GM12878 (cell line): ENCODE results near the gene RXFP4. TPM values are rescaled to one million over a fixed set of nuclear protein-coding genes. Genes with fewer than 3 reads are reported as not detected.

Source experiments
- ATAC-seq: fragments of 200-7000 bp; cut with Tn5 transposase; 3 replicates; pipeline ENCODE4 v1.9.1; 2020; ENCODE audit warnings: mild to moderate bottlenecking, moderate library complexity
- BruUV-seq: library from RNA; stranded (reverse); fragments of 400-500 nt; replicated peaks from 2 replicates; lab custom pipeline; 2021; lab: Mats Ljungman, UMichigan
- CTCF ChIA-PET: fragments of 300-600 bp; sonication (Branson Sonifier 250); formaldehyde crosslinking; extraction: SDS; loops from one replicate; lab custom pipeline; 2021; ENCODE audit warnings: inconsistent platforms; lab: Yijun Ruan, JAX
- POLR2A ChIA-PET: fragments of 350-600 bp; formaldehyde crosslinking; extraction: SDS; loops from one replicate; lab custom pipeline; 2021; ENCODE audit warnings: inconsistent platforms; lab: Charles Lee
- RAD21 ChIA-PET: fragments of 300-600 bp; sonication (Branson Sonifier 250); formaldehyde crosslinking; loops from one replicate; lab custom pipeline; 2023; ENCODE audit warnings: antibody characterized with exemption; ENCODE audit not compliant: unreplicated experiment; lab: Charles Lee
- SMC1A ChIA-PET: fragments of 300-600 bp; sonication (Branson Sonifier 250); formaldehyde crosslinking; loops from one replicate; lab custom pipeline; 2023; ENCODE audit not compliant: unreplicated experiment, uncharacterized antibody; lab: Charles Lee
- DNase-seq: peaks from one replicate; pipeline ENCODE4 v3.0.0-alpha.2; 2011; ENCODE audit warnings: low read depth, low spot score
- FAIRE-seq: peaks from 3 replicates; lab custom pipeline; 2011; peaks lifted over from hg19 to GRCh38; lab: Jason Lieb, UNC
- H2AFZ ChIP-seq: 2 replicates; pipeline ENCODE4 v1.6.0; 2011; ENCODE audit warnings: low read depth, low read length, control low read depth; ENCODE audit not compliant: control insufficient read depth
- H3K27ac ChIP-seq: 2 replicates; pipeline ENCODE4 v1.5.1; 2011; ENCODE audit warnings: control low read depth; ENCODE audit not compliant: control insufficient read depth, insufficient read depth
- H3K27me3 ChIP-seq, 2 experiments: replicated peaks in 1 of 2; 2 replicates each; pipeline versions ENCODE4 v1.6.0 to v1.6.1; 2011; ENCODE audit warnings: low read length in 1 of 2; ENCODE audit not compliant: control insufficient read depth in 2 of 2, insufficient read depth in 2 of 2
- H3K36me3 ChIP-seq, 2 experiments: 2 replicates each; pipeline ENCODE4 v1.5.1; 2011; ENCODE audit warnings: low read length in 1 of 2; ENCODE audit not compliant: control insufficient read depth in 2 of 2, insufficient read depth in 2 of 2
- H3K4me1 ChIP-seq: 2 replicates; pipeline ENCODE4 v1.6.1; 2011; ENCODE audit warnings: mild to moderate bottlenecking, low read length, moderate library complexity, mixed read lengths; ENCODE audit not compliant: control insufficient read depth, insufficient read depth
- H3K4me2 ChIP-seq: 2 replicates; pipeline ENCODE4 v1.6.0; 2011; ENCODE audit warnings: control low read depth; ENCODE audit not compliant: control insufficient read depth, insufficient read depth
- H3K4me3 ChIP-seq: fragments of 200-600 bp; sonication (generic); 2 replicates; pipeline ENCODE4 v1.5.1; 2016
- H3K79me2 ChIP-seq: 2 replicates; pipeline ENCODE4 v1.6.0; 2011; ENCODE audit warnings: low read length; ENCODE audit not compliant: control insufficient read depth, insufficient read depth
- H3K9ac ChIP-seq: 2 replicates; pipeline ENCODE4 v1.8.0; 2011; ENCODE audit warnings: low read length, control low read depth, mixed read lengths; ENCODE audit not compliant: control insufficient read depth, insufficient read depth
- H3K9me3 ChIP-seq: replicated peaks from 3 replicates; pipeline ENCODE4 v1.5.1; 2011; ENCODE audit warnings: mild to moderate bottlenecking, low read length; ENCODE audit not compliant: control insufficient read depth, insufficient read depth
- H4K20me1 ChIP-seq: 2 replicates; pipeline ENCODE4 v1.6.0; 2011; ENCODE audit not compliant: control insufficient read depth, insufficient read depth
- BACH1 ChIP-seq: fragments of 450-650 bp; IDR thresholded peaks from 2 replicates; pipeline ENCODE4 v1.6.1; 2017; ENCODE audit warnings: mild to moderate bottlenecking, borderline replicate concordance
- CBX3 ChIP-seq: fragments of 200-600 bp; sonication (generic); IDR thresholded peaks from 2 replicates; pipeline ENCODE4 v1.6.1; 2016; ENCODE audit warnings: low read depth, borderline replicate concordance
- IKZF1 ChIP-seq: fragments of 450-650 bp; conservative IDR thresholded peaks from 2 replicates; pipeline ENCODE4 v1.6.1; 2017; ENCODE audit warnings: antibody characterized with exemption, mild to moderate bottlenecking
- MEF2B ChIP-seq: fragments of 450-650 bp; IDR thresholded peaks from 2 replicates; pipeline ENCODE4 v1.6.1; 2018; ENCODE audit warnings: mild to moderate bottlenecking, moderate library complexity; ENCODE audit not compliant: partially characterized antibody, poor library complexity, severe bottlenecking
- NBN ChIP-seq: fragments of 450-650 bp; IDR thresholded peaks from 2 replicates; pipeline ENCODE4 v1.6.1; 2016
- POLR2A ChIP-seq: IDR thresholded peaks from 2 replicates; pipeline ENCODE4 v1.6.1; 2011; ENCODE audit warnings: low read depth, mild to moderate bottlenecking, low read length
- TCF7 ChIP-seq: IDR thresholded peaks from 2 replicates; pipeline ENCODE4 v1.6.1; 2014; ENCODE audit warnings: antibody characterized with exemption, borderline replicate concordance
- ZNF384 ChIP-seq: IDR thresholded peaks from 2 replicates; pipeline ENCODE4 v1.6.1; 2012; ENCODE audit warnings: low read depth, mild to moderate bottlenecking, low read length, improper control_type of control experiment, borderline replicate concordance
- WGBS: methylation state at CpG from one replicate; pipeline ENCODE4 v1.1.6; 2016; ENCODE audit warnings: low lambda C conversion rate; ENCODE audit not compliant: insufficient replicate concordance, insufficient coverage; ENCODE audit errors: missing lambda C conversion rate; 5-methylcytosine and 5-hydroxymethylcytosine counted together
- in situ Hi-C: fragments of 300-500 bp; cut with MboI; formaldehyde crosslinking; loops from 9 replicates; pipeline ENCODE4 v1.14.3; 2018; ENCODE audit warnings: mixed read lengths
- intact Hi-C: fragments of 100-400 bp; cut with micrococcal nuclease; formaldehyde crosslinking; loops from one replicate; pipeline ENCODE4 v1.14.2; 2022; ENCODE audit not compliant: unreplicated experiment
- polyA plus RNA-seq, 11 experiments: library from polyadenylated mRNA; depleted of rRNA in 4 of 11; unstranded in 6 of 11; stranded (reverse) in 5 of 11; fragments of >200 nt; fragmentation: Nextera tagmentation in 4 of 11; fragmentation: Illumina TruSeq in 1 of 11; extraction: Ambion mirVana in 4 of 11; extraction: Trizol in 1 of 11; gene quantifications; 1 replicate in 1 of 11; 2 replicates in 10 of 11; pipeline versions ENCODE4 v1.2.1 to v1.2.3, GENCODE V29; 2011 to 2016; ENCODE audit warnings: inconsistent platforms in 2 of 11, missing spikeins in 2 of 11, low read depth in 1 of 11
- total RNA-seq, 4 experiments: library from RNA; depleted of rRNA in 3 of 4; stranded (reverse); fragments of >200 nt in 3 of 4; fragmentation: Illumina TruSeq in 1 of 4; extraction: Trizol in 1 of 4; gene quantifications; 2 replicates each; pipeline versions ENCODE4 v1.2.1 to v1.2.3, GENCODE V29; 2013 to 2021
- TF ChIP-seq, protein P1 (sequence below): fragments of 450-650 bp; IDR thresholded peaks from 2 replicates; pipeline ENCODE4 v1.6.1; 2017; ENCODE audit warnings: mild to moderate bottlenecking, moderate library complexity

RXFP4 gene
- total and polyA plus RNA-seq, 10 of the 15 experiments (the other 5 are each of a cell fraction or from before 2014, with no cell fraction given), result 0.10 to 0.40 (median 0.39) TPM; not detected in 7

DNA sequence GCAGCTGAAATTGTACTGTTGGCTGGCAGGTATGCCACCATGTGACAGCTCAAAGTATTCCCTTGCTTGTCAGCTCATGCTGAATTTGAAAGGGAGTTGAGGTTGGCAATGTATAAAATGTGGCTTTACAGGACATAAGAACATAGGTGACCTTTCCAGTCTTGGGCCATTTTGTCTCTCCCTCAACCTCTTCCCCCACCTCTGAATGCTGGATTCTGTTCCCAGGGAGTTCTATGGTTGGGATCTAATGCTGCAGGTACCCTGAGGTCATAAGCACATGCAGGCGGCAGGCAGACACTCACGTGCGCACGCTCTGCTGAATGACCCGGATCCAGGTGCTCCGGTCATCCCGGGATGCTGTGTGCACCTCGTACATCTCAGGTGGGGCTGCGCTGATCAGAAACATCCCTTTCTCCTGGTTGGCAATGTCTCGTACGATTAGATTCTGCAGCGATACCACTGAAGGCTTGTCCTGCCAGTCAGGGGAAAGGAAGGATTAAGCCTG is 16.0 kb downstream of the RXFP4 start:
- ChIA-PET RAD21 (interaction anchor here (0.8 to 7.5 kb wide), 4 partner anchors 12 to 19 kb away, joined by 5 to 72 read pairs (median 22); partner anchors contain the start of gene ARHGEF2), CTCF (interaction anchor here (0.8 to 2.5 kb wide), 4 partner anchors 11 to 20 kb away, joined by 3 to 7 read pairs (median 6); no protein-coding TSS in a partner anchor), SMC1A (interaction anchor here (0.7 to 9.7 kb wide), 9 partner anchors 8 to 107 kb away, joined by 3 to 152 read pairs (median 4); partner anchors contain the start of gene ARHGEF2), POLR2A (interaction anchor here (0.7 to 8.4 kb wide), 8 partner anchors 9 to 23 kb away, joined by 3 to 180 read pairs (median 5); partner anchors contain the start of genes ARHGEF2 and KHDC4)
- TF ChIP-seq CBX3 (no peak), NBN (no peak), POLR2A (peak; percentile 27; the same call in 1 of the 2 replicates)
- in situ Hi-C loops (no loop called here), intact Hi-C loops (no loop called here)
- no peaks in the 10 kb centered on the region for H4K20me1 ChIP-seq
- no peaks in the 10 kb centered on the region for H3K27me3 ChIP-seq
- FAIRE-seq (no peak), ATAC-seq (no peak), DNase-seq (no peak)
- peaks cover 34% of the 10 kb centered on the region for H3K4me1 ChIP-seq
- no peak overlapping the region for H3K9ac ChIP-seq
- TSS peak; percentile 48 for BruUV-seq
- peaks cover 35 to 58% of the 10 kb centered on the region in 2 experiments for H3K36me3 ChIP-seq
- H3K4me3 ChIP-seq, result no peak overlapping the region
- no peak overlapping the region for H3K27ac ChIP-seq
- H2AFZ ChIP-seq, result no peak overlapping the region
- H3K79me2 ChIP-seq, result peaks cover 1% of the 10 kb centered on the region
- H3K9me3 ChIP-seq, result no peaks in the 10 kb centered on the region
- no peak overlapping the region for H3K4me2 ChIP-seq
- 95% methylated on average over 12 of the region's 12 CpGs for WGBS

DNA sequence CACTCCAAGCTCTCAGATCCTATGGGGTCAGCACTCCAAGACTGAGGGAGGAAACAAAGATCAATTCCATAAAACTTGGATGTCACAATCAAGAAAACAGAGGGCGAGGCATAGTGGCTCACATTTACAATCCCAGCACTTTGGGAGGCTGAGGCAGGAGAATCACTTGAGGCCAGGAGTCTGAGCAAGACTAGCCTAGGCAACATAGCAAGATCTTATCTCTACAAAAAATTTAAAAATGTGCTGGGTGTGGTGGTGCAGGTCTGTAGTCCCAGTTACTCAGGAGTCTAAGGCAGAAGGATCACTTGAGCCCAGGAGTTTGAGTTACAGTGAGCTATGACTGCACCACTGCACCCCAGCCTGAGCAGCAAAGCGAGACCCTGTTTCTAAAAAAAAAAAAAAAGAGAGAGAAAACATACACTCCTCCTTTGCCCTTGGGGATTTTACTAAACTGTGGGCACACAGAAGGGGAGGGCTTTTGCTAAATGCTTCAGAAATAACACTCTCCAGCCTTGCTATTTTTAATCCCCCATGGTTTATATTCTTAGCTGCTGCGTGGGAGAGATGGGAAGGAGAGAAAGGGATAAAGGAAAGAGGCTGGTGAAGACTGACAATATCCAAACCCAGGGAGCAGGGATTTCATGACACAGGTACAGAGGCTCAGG is 18.8 kb downstream of the RXFP4 start:
- WGBS, result 2% methylated on average over 3 of the region's 3 CpGs
- H4K20me1 ChIP-seq, result no peaks in the 10 kb centered on the region
- H3K27ac ChIP-seq, result peak overlapping the region; percentile 68
- peak overlapping the region; percentile 37; the same call in 1 of the 2 replicates for H3K9ac ChIP-seq
- no TSS peak for BruUV-seq
- H3K27me3 ChIP-seq, result no peaks in the 10 kb centered on the region
- no peaks in the 10 kb centered on the region for H3K9me3 ChIP-seq
- in situ Hi-C loops (no loop called here), intact Hi-C loops (no loop called here)
- DNase-seq (no peak), FAIRE-seq (no peak), ATAC-seq (peak; percentile 74)
- peaks cover 39% of the 10 kb centered on the region for H3K4me1 ChIP-seq
- ChIA-PET SMC1A (interaction anchor here (0.6 to 9.7 kb wide), 10 partner anchors 12 to 216 kb away, joined by 3 to 152 read pairs (median 3); partner anchors contain the start of genes ARHGEF2 and KHDC4), POLR2A (interaction anchor here (0.5 to 8.4 kb wide), 8 partner anchors 11 to 421 kb away, joined by 3 to 180 read pairs (median 5); partner anchors contain the start of gene ARHGEF2), CTCF (interaction anchor here (0.6 to 3.9 kb wide), 14 partner anchors 8 to 787 kb away, joined by 3 to 39 read pairs (median 4); partner anchors contain the start of gene KRTCAP2), RAD21 (interaction anchor here (0.7 to 7.5 kb wide), 11 partner anchors 10 to 106 kb away, joined by 3 to 72 read pairs (median 6); partner anchors contain the start of gene ARHGEF2)
- peak overlapping the region; percentile 44; the same call in 1 of the 2 replicates for H3K4me3 ChIP-seq
- H3K4me2 ChIP-seq, result peak overlapping the region; percentile 83
- peaks cover 1% of the 10 kb centered on the region for H3K79me2 ChIP-seq
- TF ChIP-seq ZNF384 (peak; percentile 63; the same call in 1 of the 2 replicates), IKZF1 (no peak), TCF7 (no peak), MEF2B (peak; percentile 31), BACH1 (no peak)
- TF ChIP-seq, protein P1, sequence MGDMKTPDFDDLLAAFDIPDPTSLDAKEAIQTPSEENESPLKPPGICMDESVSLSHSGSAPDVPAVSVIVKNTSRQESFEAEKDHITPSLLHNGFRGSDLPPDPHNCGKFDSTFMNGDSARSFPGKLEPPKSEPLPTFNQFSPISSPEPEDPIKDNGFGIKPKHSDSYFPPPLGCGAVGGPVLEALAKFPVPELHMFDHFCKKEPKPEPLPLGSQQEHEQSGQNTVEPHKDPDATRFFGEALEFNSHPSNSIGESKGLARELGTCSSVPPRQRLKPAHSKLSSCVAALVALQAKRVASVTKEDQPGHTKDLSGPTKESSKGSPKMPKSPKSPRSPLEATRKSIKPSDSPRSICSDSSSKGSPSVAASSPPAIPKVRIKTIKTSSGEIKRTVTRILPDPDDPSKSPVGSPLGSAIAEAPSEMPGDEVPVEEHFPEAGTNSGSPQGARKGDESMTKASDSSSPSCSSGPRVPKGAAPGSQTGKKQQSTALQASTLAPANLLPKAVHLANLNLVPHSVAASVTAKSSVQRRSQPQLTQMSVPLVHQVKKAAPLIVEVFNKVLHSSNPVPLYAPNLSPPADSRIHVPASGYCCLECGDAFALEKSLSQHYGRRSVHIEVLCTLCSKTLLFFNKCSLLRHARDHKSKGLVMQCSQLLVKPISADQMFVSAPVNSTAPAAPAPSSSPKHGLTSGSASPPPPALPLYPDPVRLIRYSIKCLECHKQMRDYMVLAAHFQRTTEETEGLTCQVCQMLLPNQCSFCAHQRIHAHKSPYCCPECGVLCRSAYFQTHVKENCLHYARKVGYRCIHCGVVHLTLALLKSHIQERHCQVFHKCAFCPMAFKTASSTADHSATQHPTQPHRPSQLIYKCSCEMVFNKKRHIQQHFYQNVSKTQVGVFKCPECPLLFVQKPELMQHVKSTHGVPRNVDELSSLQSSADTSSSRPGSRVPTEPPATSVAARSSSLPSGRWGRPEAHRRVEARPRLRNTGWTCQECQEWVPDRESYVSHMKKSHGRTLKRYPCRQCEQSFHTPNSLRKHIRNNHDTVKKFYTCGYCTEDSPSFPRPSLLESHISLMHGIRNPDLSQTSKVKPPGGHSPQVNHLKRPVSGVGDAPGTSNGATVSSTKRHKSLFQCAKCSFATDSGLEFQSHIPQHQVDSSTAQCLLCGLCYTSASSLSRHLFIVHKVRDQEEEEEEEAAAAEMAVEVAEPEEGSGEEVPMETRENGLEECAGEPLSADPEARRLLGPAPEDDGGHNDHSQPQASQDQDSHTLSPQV, result no peak
- H3K36me3 ChIP-seq, result peaks cover 38 to 54% of the 10 kb centered on the region in 2 experiments
- no peak overlapping the region for H2AFZ ChIP-seq
